Measurements from ENCODE around the gene NUCKS1. TPM values are rescaled to one million over a fixed set of nuclear protein-coding genes. Genes with fewer than 3 reads are reported as not detected.
A peak's percentile ranks its signal among the peaks of the same experiment; 100 is the strongest.

The NUCKS1 gene
- total RNA-seq, 1 donor from 2014 or later = 700 TPM

- peak overlapping the region; percentile 72 for H3K27ac ChIP-seq
- H3K36me3 Mint-ChIP-seq = peaks cover 27% of the 10 kb centered on the region
- no peaks in the 10 kb centered on the region for H3K4me1 ChIP-seq
Observed at GRCh38 chr1:205714906-205715246, 35.1 kb downstream of the NUCKS1 start.

GRCh38 chr1:205714190-205714905 lies 35.6 kb downstream of the NUCKS1 start:
- H3K27ac Mint-ChIP-seq = no peak overlapping the region

More at GRCh38 chr1:205714906-205715246, 35.1 kb downstream of the NUCKS1 start:
- Mint-ChIP-seq H3K4me1 (peaks cover 12% of the 10 kb centered on the region), H3K27me3 (ENCODE audit: insufficient read depth, low read depth) (peaks cover 4% of the 10 kb centered on the region), H3K9me3 (no peaks in the 10 kb centered on the region), H3K27ac (no peak overlapping the region), H3K4me3 (no peak overlapping the region)
- Histone ChIP-seq H3K27me3 (no peaks in the 10 kb centered on the region), H4K20me1 (ENCODE audit: low read depth) (peaks cover 52% of the 10 kb centered on the region), H3K4me3 (no peak overlapping the region), H3K9me3 (ENCODE audit: low read depth) (no peaks in the 10 kb centered on the region), H3K79me2 (ENCODE audit: low read depth) (peaks cover 6% of the 10 kb centered on the region), H3K36me3 (peaks cover 36% of the 10 kb centered on the region), H3K9ac (no peak overlapping the region), H3F3A (ENCODE audit: low read depth) (peaks cover 86% of the 10 kb centered on the region), H2AFZ (replicated peaks) (no peak overlapping the region), H3K4me2 (no peak overlapping the region)
- TF ChIP-seq EZH2 (IDR thresholded peaks at IDR 0.05) (no peak), CTCF (IDR thresholded peaks at IDR 0.05) (no peak), EZH2phosphoT487 (IDR thresholded peaks at IDR 0.05) (no peak)
- DNase-seq (ENCODE audit: low spot score) = no peak

GRCh38 chr1:205711105-205712048 lies 38.6 kb downstream of the NUCKS1 start:
- Histone ChIP-seq H3K4me2 (no peak overlapping the region), H3K9me3 (ENCODE audit: low read depth) (no peaks in the 10 kb centered on the region), H4K20me1 (ENCODE audit: low read depth) (peaks cover 33% of the 10 kb centered on the region), H3F3A (ENCODE audit: low read depth) (peaks cover 52% of the 10 kb centered on the region), H3K27me3 (no peaks in the 10 kb centered on the region), H3K9ac (no peak overlapping the region), H3K4me1 (no peaks in the 10 kb centered on the region), H3K79me2 (ENCODE audit: low read depth) (no peaks in the 10 kb centered on the region), H3K27ac (peak overlapping the region; percentile 35), H3K4me3 (no peak overlapping the region), H2AFZ (replicated peaks) (no peak overlapping the region), H3K36me3 (peaks cover 4% of the 10 kb centered on the region)
- no peak overlapping the region for H3K4me3 Mint-ChIP-seq
- H3K4me1 Mint-ChIP-seq = peaks cover 17% of the 10 kb centered on the region
- peaks cover 4% of the 10 kb centered on the region for H3K27me3 Mint-ChIP-seq (ENCODE audit: insufficient read depth, low read depth)
- H3K27ac Mint-ChIP-seq = no peak overlapping the region
- peaks cover 26% of the 10 kb centered on the region for H3K36me3 Mint-ChIP-seq
- no peaks in the 10 kb centered on the region for H3K9me3 Mint-ChIP-seq
- peak; percentile 92 for DNase-seq (ENCODE audit: low spot score)
- peak; percentile 96 for TF ChIP-seq CTCF (IDR thresholded peaks at IDR 0.05)
- TF ChIP-seq EZH2 (IDR thresholded peaks at IDR 0.05) = no peak
- no peak for TF ChIP-seq EZH2phosphoT487 (IDR thresholded peaks at IDR 0.05)

More at GRCh38 chr1:205714190-205714905, 35.6 kb downstream of the NUCKS1 start:
- Histone ChIP-seq H3K27me3 (no peaks in the 10 kb centered on the region), H3K36me3 (peaks cover 30% of the 10 kb centered on the region), H3K4me3 (no peak overlapping the region), H2AFZ (replicated peaks) (no peak overlapping the region), H3K27ac (peak overlapping the region; percentile 72), H3K79me2 (ENCODE audit: low read depth) (peaks cover 3% of the 10 kb centered on the region), H3K4me1 (no peaks in the 10 kb centered on the region), H3K9ac (no peak overlapping the region), H3K9me3 (ENCODE audit: low read depth) (no peaks in the 10 kb centered on the region), H4K20me1 (ENCODE audit: low read depth) (peaks cover 46% of the 10 kb centered on the region), H3F3A (ENCODE audit: low read depth) (peaks cover 81% of the 10 kb centered on the region), H3K4me2 (no peak overlapping the region)
- Mint-ChIP-seq H3K27me3 (ENCODE audit: insufficient read depth, low read depth) (peaks cover 4% of the 10 kb centered on the region), H3K4me1 (peaks cover 12% of the 10 kb centered on the region), H3K4me3 (no peak overlapping the region), H3K36me3 (peaks cover 24% of the 10 kb centered on the region), H3K9me3 (no peaks in the 10 kb centered on the region)
- DNase-seq (ENCODE audit: low spot score) = no peak
- TF ChIP-seq CTCF (IDR thresholded peaks at IDR 0.05) (no peak), EZH2 (IDR thresholded peaks at IDR 0.05) (no peak), EZH2phosphoT487 (IDR thresholded peaks at IDR 0.05) (no peak)
